Measurements from ENCODE around the gene UQCC5.

DNA sequence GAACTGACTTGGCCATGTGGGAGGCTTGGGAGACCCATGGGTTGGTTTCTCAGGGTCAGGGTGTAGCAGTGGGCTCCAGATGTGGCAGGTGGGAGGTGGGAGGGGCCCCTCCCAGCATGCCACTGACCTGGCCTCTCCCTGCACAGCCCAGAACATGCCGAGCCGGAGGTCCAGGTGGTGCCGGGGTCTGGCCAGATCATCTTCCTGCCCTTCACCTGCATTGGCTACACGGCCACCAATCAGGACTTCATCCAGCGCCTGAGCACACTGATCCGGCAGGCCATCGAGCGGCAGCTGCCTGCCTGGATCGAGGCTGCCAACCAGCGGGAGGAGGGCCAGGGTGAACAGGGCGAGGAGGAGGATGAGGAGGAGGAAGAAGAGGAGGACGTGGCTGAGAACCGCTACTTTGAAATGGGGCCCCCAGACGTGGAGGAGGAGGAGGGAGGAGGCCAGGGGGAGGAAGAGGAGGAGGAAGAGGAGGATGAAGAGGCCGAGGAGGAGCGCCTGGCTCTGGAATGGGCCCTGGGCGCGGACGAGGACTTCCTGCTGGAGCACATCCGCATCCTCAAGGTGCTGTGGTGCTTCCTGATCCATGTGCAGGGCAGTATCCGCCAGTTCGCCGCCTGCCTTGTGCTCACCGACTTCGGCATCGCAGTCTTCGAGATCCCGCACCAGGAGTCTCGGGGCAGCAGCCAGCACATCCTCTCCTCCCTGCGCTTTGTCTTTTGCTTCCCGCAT lies 49.2 kb upstream of the UQCC5 start:
- TF ChIP-seq, protein P1, sequence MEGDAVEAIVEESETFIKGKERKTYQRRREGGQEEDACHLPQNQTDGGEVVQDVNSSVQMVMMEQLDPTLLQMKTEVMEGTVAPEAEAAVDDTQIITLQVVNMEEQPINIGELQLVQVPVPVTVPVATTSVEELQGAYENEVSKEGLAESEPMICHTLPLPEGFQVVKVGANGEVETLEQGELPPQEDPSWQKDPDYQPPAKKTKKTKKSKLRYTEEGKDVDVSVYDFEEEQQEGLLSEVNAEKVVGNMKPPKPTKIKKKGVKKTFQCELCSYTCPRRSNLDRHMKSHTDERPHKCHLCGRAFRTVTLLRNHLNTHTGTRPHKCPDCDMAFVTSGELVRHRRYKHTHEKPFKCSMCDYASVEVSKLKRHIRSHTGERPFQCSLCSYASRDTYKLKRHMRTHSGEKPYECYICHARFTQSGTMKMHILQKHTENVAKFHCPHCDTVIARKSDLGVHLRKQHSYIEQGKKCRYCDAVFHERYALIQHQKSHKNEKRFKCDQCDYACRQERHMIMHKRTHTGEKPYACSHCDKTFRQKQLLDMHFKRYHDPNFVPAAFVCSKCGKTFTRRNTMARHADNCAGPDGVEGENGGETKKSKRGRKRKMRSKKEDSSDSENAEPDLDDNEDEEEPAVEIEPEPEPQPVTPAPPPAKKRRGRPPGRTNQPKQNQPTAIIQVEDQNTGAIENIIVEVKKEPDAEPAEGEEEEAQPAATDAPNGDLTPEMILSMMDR (IDR thresholded peaks at IDR 0.05): no peak
- TF ChIP-seq POLR2AphosphoS5 (IDR thresholded peaks at IDR 0.05; ENCODE audit: insufficient read depth in 1 of 2, low read depth in 1 of 2): no peak
